MM.1S (cell line): ENCODE data around the gene COG2.

ENCODE experiments used
- DNase-seq: peaks from one replicate; pipeline ENCODE4 v3.0.0-alpha.2; 2015
- H2AFZ ChIP-seq: fragments of 300-600 bp; sonication (generic); 2 replicates; pipeline ENCODE4 v1.6.0; 2016; ENCODE audit warnings: antibody characterized with exemption, low read length
- H3F3A ChIP-seq: fragments of 300-600 bp; sonication (generic); 2 replicates; pipeline ENCODE4 v1.6.1; 2016; ENCODE audit warnings: mild to moderate bottlenecking, antibody characterized with exemption, low read length, moderate library complexity, mixed read lengths; ENCODE audit not compliant: insufficient read depth
- H3K27ac ChIP-seq: fragments of 300-600 bp; sonication (generic); 2 replicates; pipeline ENCODE4 v1.5.1; 2016; ENCODE audit warnings: mild to moderate bottlenecking, low read length
- H3K27me3 ChIP-seq: fragments of 300-600 bp; sonication (generic); replicated peaks from 2 replicates; pipeline ENCODE4 v1.6.0; 2016; ENCODE audit warnings: low read length; ENCODE audit not compliant: insufficient read depth
- H3K36me3 ChIP-seq: fragments of 300-600 bp; sonication (generic); replicated peaks from 2 replicates; pipeline ENCODE4 v1.6.1; 2016; ENCODE audit warnings: mild to moderate bottlenecking, low read length, mixed read lengths; ENCODE audit not compliant: insufficient read depth
- H3K4me1 ChIP-seq: fragments of 300-600 bp; sonication (generic); 2 replicates; pipeline ENCODE4 v1.6.1; 2016; ENCODE audit warnings: low read length, mixed read lengths
- H3K4me2 ChIP-seq: fragments of 300-600 bp; sonication (generic); 2 replicates; pipeline ENCODE4 v1.6.0; 2016; ENCODE audit warnings: low read depth, low read length
- H3K4me3 ChIP-seq: fragments of 300-600 bp; sonication (generic); 2 replicates; pipeline ENCODE4 v1.5.1; 2016; ENCODE audit warnings: low read length, mixed read lengths
- H3K79me2 ChIP-seq: fragments of 300-600 bp; sonication (generic); 2 replicates; pipeline ENCODE4 v1.6.1; 2016; ENCODE audit warnings: mixed run types, low read length, mixed read lengths
- H3K9ac ChIP-seq: fragments of 300-600 bp; sonication (generic); 2 replicates; pipeline ENCODE4 v1.6.1; 2016; ENCODE audit warnings: low read length, mixed read lengths
- H3K9me2 ChIP-seq: fragments of 300-600 bp; sonication (generic); replicated peaks from 2 replicates; pipeline ENCODE4 v1.6.1; 2016; ENCODE audit warnings: mild to moderate bottlenecking, low read length, mixed read lengths; ENCODE audit not compliant: insufficient read depth
- H3K9me3 ChIP-seq: fragments of 300-600 bp; sonication (generic); replicated peaks from 2 replicates; pipeline ENCODE4 v1.6.1; 2016; ENCODE audit warnings: mild to moderate bottlenecking, low read length, mixed read lengths; ENCODE audit not compliant: insufficient read depth
- H4K20me1 ChIP-seq: fragments of 300-600 bp; sonication (generic); 2 replicates; pipeline ENCODE4 v1.6.1; 2016; ENCODE audit warnings: mild to moderate bottlenecking, low read length, moderate library complexity, mixed read lengths; ENCODE audit not compliant: insufficient read depth
- CTCF ChIP-seq: fragments of 300-600 bp; sonication (generic); IDR thresholded peaks from 2 replicates; pipeline ENCODE4 v1.5.1; 2016; ENCODE audit warnings: antibody characterized with exemption, low read length, mixed read lengths
- EZH2 ChIP-seq: fragments of 300-600 bp; sonication (generic); optimal IDR thresholded peaks from 2 replicates; pipeline ENCODE3; 2017; ENCODE audit warnings: low read depth, mild to moderate bottlenecking, antibody characterized with exemption, low read length, mixed read lengths
- EZH2phosphoT487 ChIP-seq: fragments of 300-600 bp; sonication (generic); IDR thresholded peaks from 2 replicates; pipeline ENCODE4 v1.6.1; 2018; ENCODE audit warnings: antibody characterized with exemption, low read length

Gene COG2

GRCh38 chr1:230680300-230681025, 38.2 kb downstream of the COG2 start:
- Histone ChIP-seq H2AFZ (no peak overlapping the region), H3K27me3 (no peaks in the 10 kb centered on the region), H3K27ac (no peak overlapping the region), H3K4me2 (no peak overlapping the region), H4K20me1 (no peaks in the 10 kb centered on the region), H3K9me3 (no peaks in the 10 kb centered on the region), H3F3A (no peaks in the 10 kb centered on the region), H3K9me2 (no peaks in the 10 kb centered on the region), H3K36me3 (peaks cover 18% of the 10 kb centered on the region; the same call in 1 of the 2 replicates), H3K4me3 (no peak overlapping the region), H3K9ac (no peak overlapping the region), H3K4me1 (no peaks in the 10 kb centered on the region), H3K79me2 (no peaks in the 10 kb centered on the region)
- no peak for TF ChIP-seq CTCF
- no peak for TF ChIP-seq EZH2
- TF ChIP-seq EZH2phosphoT487, result no peak
- DNase-seq, result no peak

GRCh38 chr1:230681599-230681998, 39.3 kb downstream of the COG2 start:
- Histone ChIP-seq H3K9me2 (no peaks in the 10 kb centered on the region), H3K36me3 (peaks cover 25% of the 10 kb centered on the region; the same call in 1 of the 2 replicates), H3K9me3 (no peaks in the 10 kb centered on the region), H3K27me3 (no peaks in the 10 kb centered on the region), H2AFZ (no peak overlapping the region), H3K4me2 (no peak overlapping the region), H4K20me1 (no peaks in the 10 kb centered on the region), H3F3A (no peaks in the 10 kb centered on the region), H3K4me3 (no peak overlapping the region), H3K9ac (no peak overlapping the region), H3K27ac (no peak overlapping the region), H3K4me1 (no peaks in the 10 kb centered on the region), H3K79me2 (no peaks in the 10 kb centered on the region)
- DNase-seq, result no peak
- TF ChIP-seq EZH2 (no peak), CTCF (no peak), EZH2phosphoT487 (no peak)

GRCh38 chr1:230682274-230682673, 40.0 kb downstream of the COG2 start:
- no peak overlapping the region for H3K4me3 ChIP-seq
- H3K4me1 ChIP-seq, result no peaks in the 10 kb centered on the region
- DNase-seq, result no peak
- H3K9me3 ChIP-seq, result no peaks in the 10 kb centered on the region
- H3K36me3 ChIP-seq, result peaks cover 28% of the 10 kb centered on the region
- H2AFZ ChIP-seq, result no peak overlapping the region
- no peak overlapping the region for H3K9ac ChIP-seq
- no peaks in the 10 kb centered on the region for H4K20me1 ChIP-seq
- H3F3A ChIP-seq, result no peaks in the 10 kb centered on the region
- H3K79me2 ChIP-seq, result no peaks in the 10 kb centered on the region
- H3K4me2 ChIP-seq, result no peak overlapping the region
- H3K27ac ChIP-seq, result no peak overlapping the region
- H3K9me2 ChIP-seq, result no peaks in the 10 kb centered on the region
- TF ChIP-seq CTCF (no peak), EZH2 (no peak), EZH2phosphoT487 (no peak)
- H3K27me3 ChIP-seq, result no peaks in the 10 kb centered on the region
